Prostate gland (tissue), 2 donors: ENCODE measurements around the gene CHMP6.
"Not testable (repeated sequence)": the region's sequence is repeated elsewhere in the genome, so short reads cannot be mapped to it uniquely, and the experiment has no call there.

Source experiments
- POLR2AphosphoS5 ChIP-seq: sonication (generic); formaldehyde crosslinking; IDR thresholded peaks from one replicate; pipeline ENCODE4 v1.6.1; 2017; ENCODE audit warnings: antibody characterized with exemption
- TF ChIP-seq, protein P1 (sequence below), 4 experiments: fragments of 200-600 bp in 2 of 4; fragments of 450-650 bp in 2 of 4; sonication (generic) in 2 of 4; IDR thresholded peaks; 1 replicate in 3 of 4; 2 replicates in 1 of 4; pipeline ENCODE4 v1.5.1; 2016 to 2019; ENCODE audit warnings: antibody characterized with exemption in 4 of 4, mild to moderate bottlenecking in 2 of 4, moderate library complexity in 2 of 4

DNA sequence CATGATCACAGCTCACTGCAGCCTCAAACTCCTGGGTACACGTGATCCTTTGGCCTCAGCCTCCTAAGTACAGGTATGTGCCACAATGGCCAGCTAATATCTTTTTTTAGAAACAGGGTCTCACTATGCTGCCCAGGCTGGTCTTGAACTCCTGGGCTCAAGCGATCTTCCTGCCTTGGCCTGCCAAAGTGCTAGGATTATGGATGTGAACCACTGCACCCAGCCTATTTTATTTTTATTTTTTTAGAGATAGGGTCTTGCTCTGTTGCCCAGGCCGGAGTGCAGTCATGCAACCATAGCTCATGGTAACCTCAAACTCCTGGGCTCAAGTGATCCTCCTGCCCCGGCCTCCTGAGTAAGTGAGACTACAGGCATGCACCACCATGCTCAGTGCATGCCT, 25.7 kb downstream of the CHMP6 start:
- TF ChIP-seq, protein P1, sequence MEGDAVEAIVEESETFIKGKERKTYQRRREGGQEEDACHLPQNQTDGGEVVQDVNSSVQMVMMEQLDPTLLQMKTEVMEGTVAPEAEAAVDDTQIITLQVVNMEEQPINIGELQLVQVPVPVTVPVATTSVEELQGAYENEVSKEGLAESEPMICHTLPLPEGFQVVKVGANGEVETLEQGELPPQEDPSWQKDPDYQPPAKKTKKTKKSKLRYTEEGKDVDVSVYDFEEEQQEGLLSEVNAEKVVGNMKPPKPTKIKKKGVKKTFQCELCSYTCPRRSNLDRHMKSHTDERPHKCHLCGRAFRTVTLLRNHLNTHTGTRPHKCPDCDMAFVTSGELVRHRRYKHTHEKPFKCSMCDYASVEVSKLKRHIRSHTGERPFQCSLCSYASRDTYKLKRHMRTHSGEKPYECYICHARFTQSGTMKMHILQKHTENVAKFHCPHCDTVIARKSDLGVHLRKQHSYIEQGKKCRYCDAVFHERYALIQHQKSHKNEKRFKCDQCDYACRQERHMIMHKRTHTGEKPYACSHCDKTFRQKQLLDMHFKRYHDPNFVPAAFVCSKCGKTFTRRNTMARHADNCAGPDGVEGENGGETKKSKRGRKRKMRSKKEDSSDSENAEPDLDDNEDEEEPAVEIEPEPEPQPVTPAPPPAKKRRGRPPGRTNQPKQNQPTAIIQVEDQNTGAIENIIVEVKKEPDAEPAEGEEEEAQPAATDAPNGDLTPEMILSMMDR (IDR thresholded peaks at IDR 0.05), result not testable (repeated sequence)
- not testable (repeated sequence) for TF ChIP-seq POLR2AphosphoS5
